Activated CD8-positive, alpha-beta memory T cell treated with anti-CD3 and anti-CD28 coated beads for 36 hours (primary cell): ENCODE data around the gene GTF2F2. TPM values are rescaled to one million over a fixed set of nuclear protein-coding genes. Genes with fewer than 3 reads are reported as not detected.

Source experiments
- total RNA-seq, 2 experiments: library from RNA; stranded (reverse); gene quantifications; one replicate each; pipeline ENCODE4 v1.2.3, GENCODE V29; 2021

The GTF2F2 gene
- total RNA-seq, 2 experiments from 2014 or later, result 29.2 to 29.4 TPM

Other genes starting within 250 kb of the GTF2F2 start
- 10 to 100 TPM; 11.0 to 12.0 TPM for gene NUFIP1, start 131.0 kb upstream of the GTF2F2 start, total RNA-seq
- gene GPALPP1, start 131.0 kb upstream of the GTF2F2 start, total RNA-seq, result 10 to 100 TPM; 30.0 to 31.0 TPM
- not detected for gene KCTD4, start 80.5 kb downstream of the GTF2F2 start, total RNA-seq
- 1,000 to 10,000 TPM; 3,040 to 3,121 TPM for gene TPT1, start 220.7 kb downstream of the GTF2F2 start, total RNA-seq